CD14-positive monocyte (primary cell): ENCODE results near the gene NTN4. TPM values are rescaled to one million over a fixed set of nuclear protein-coding genes. Genes with fewer than 3 reads are reported as not detected.

Experiments
- DNase-seq, 3 donors: peaks; one replicate each; pipeline ENCODE4 v3.0.0-alpha.2; 2011 to 2022
- H2AFZ ChIP-seq: 2 replicates; pipeline ENCODE4 v1.6.0; 2012; ENCODE audit warnings: mild to moderate bottlenecking, low read depth, low read length, inconsistent platforms; ENCODE audit not compliant: insufficient read depth, poor library complexity, severe bottlenecking
- H3K27ac ChIP-seq, 2 donors: 1 replicate in 1 of 2; 2 replicates in 1 of 2; pipeline ENCODE4 v1.5.1; 2012 to 2013; ENCODE audit warnings: low read length in 2 of 2, control low read depth in 1 of 2, inconsistent platforms in 1 of 2, low read depth in 1 of 2, mild to moderate bottlenecking in 1 of 2
- H3K27me3 ChIP-seq, 2 donors: one replicate each; pipeline versions ENCODE4 v1.6.0 to v1.6.1; 2011 to 2013; ENCODE audit warnings: low read length in 2 of 2; ENCODE audit not compliant: control insufficient read depth in 2 of 2, insufficient read depth in 2 of 2
- H3K36me3 ChIP-seq, 2 donors: replicated peaks in 1 of 2; 1 replicate in 1 of 2; 2 replicates in 1 of 2; pipeline versions ENCODE4 v1.5.1 to v1.6.1; 2012 to 2013; ENCODE audit warnings: low read length in 2 of 2, control low read depth in 1 of 2, inconsistent platforms in 1 of 2, mild to moderate bottlenecking in 1 of 2; ENCODE audit not compliant: insufficient read depth in 2 of 2, control insufficient read depth in 1 of 2
- H3K4me1 ChIP-seq, 2 donors: 1 replicate in 1 of 2; 2 replicates in 1 of 2; pipeline versions ENCODE4 v1.5.1 to v1.6.1; 2012 to 2013; ENCODE audit warnings: low read length in 2 of 2, control low read depth in 1 of 2, inconsistent platforms in 1 of 2, mild to moderate bottlenecking in 1 of 2, moderate library complexity in 1 of 2; ENCODE audit not compliant: insufficient read depth in 2 of 2, control insufficient read depth in 1 of 2
- H3K4me2 ChIP-seq: replicated peaks from 2 replicates; pipeline ENCODE3; 2012; ENCODE audit warnings: low read length, moderate library complexity, mild to moderate bottlenecking; ENCODE audit not compliant: poor library complexity, severe bottlenecking; ENCODE audit errors: extremely low read depth
- H3K4me3 ChIP-seq, 3 experiments: fragments of 200-600 bp in 1 of 3; sonication (generic) in 1 of 3; replicated peaks in 1 of 3; 1 replicate in 2 of 3; 2 replicates in 1 of 3; pipeline ENCODE4 v1.5.1; 2011 to 2013; ENCODE audit warnings: low read length in 3 of 3, mild to moderate bottlenecking in 3 of 3, control low read depth in 2 of 3, low read depth in 2 of 3, inconsistent platforms in 1 of 3, moderate library complexity in 1 of 3
- H3K79me2 ChIP-seq: 2 replicates; pipeline ENCODE4 v1.6.0; 2012; ENCODE audit warnings: mild to moderate bottlenecking, control low read depth, inconsistent platforms, low read length, moderate library complexity; ENCODE audit not compliant: insufficient read depth
- H3K9ac ChIP-seq: 2 replicates; pipeline ENCODE4 v1.6.0; 2017; ENCODE audit warnings: low read length, mild to moderate bottlenecking; ENCODE audit not compliant: insufficient read depth, poor library complexity, severe bottlenecking
- H3K9me3 ChIP-seq, 2 donors: replicated peaks in 1 of 2; 1 replicate in 1 of 2; 2 replicates in 1 of 2; pipeline versions ENCODE4 v1.5.1 to v1.6.1; 2012 to 2013; ENCODE audit warnings: low read length in 2 of 2, control low read depth in 1 of 2; ENCODE audit not compliant: control insufficient read depth in 1 of 2, insufficient read depth in 1 of 2
- H4K20me1 ChIP-seq: 2 replicates; pipeline ENCODE4 v1.6.0; 2012; ENCODE audit warnings: mild to moderate bottlenecking, low read length, control low read depth, moderate library complexity; ENCODE audit not compliant: insufficient read depth
- H3K27ac Mint-ChIP-seq, 7 donors: one replicate each; pipeline ENCODE4 v1.8.0; 2020; ENCODE audit warnings: mild to moderate bottlenecking in 7 of 7, mixed read lengths in 7 of 7, moderate library complexity in 6 of 7, inconsistent platforms in 2 of 7
- H3K27me3 Mint-ChIP-seq, 3 donors: one replicate each; pipeline ENCODE4 v1.8.0; 2021 to 2022; ENCODE audit warnings: low read depth in 3 of 3, mild to moderate bottlenecking in 3 of 3, mixed read lengths in 3 of 3, moderate library complexity in 3 of 3, inconsistent platforms in 1 of 3
- H3K36me3 Mint-ChIP-seq, 2 donors: one replicate each; pipeline ENCODE4 v1.8.0; 2020; ENCODE audit warnings: mixed read lengths in 2 of 2, inconsistent platforms in 1 of 2, mild to moderate bottlenecking in 1 of 2
- H3K4me1 Mint-ChIP-seq: one replicate; pipeline ENCODE4 v1.8.0; 2020; ENCODE audit warnings: mild to moderate bottlenecking, mixed read lengths
- H3K4me3 Mint-ChIP-seq, 2 donors: one replicate each; pipeline ENCODE4 v1.8.0; 2020; ENCODE audit warnings: mild to moderate bottlenecking in 2 of 2, mixed read lengths in 2 of 2, moderate library complexity in 1 of 2
- H3K9me3 Mint-ChIP-seq, 7 donors: one replicate each; pipeline ENCODE4 v1.8.0; 2020 to 2022; ENCODE audit warnings: mixed read lengths in 7 of 7, mild to moderate bottlenecking in 6 of 7, moderate library complexity in 6 of 7, inconsistent platforms in 2 of 7
- CTCF ChIP-seq: fragments of 200-600 bp; IDR thresholded peaks from one replicate; pipeline ENCODE4 v1.8.0; 2022; ENCODE audit warnings: antibody characterized with exemption, mild to moderate bottlenecking
- WGBS: methylation state at CpG from one replicate; pipeline ENCODE4 v1.1.5; 2013; ENCODE audit warnings: missing lambda C conversion rate; ENCODE audit not compliant: insufficient coverage; 5-methylcytosine and 5-hydroxymethylcytosine counted together
- intact Hi-C, 2 donors: fragments of 100-400 bp; cut with micrococcal nuclease; formaldehyde crosslinking; loops; one replicate each; pipeline versions ENCODE4 v1.15.0 to v1.15.1; 2023
- polyA plus RNA-seq, 3 donors: library from polyadenylated mRNA; depleted of rRNA in 1 of 3; unstranded in 2 of 3; stranded (reverse) in 1 of 3; fragments of 300-500 nt in 2 of 3; fragments of >200 nt in 1 of 3; fragmentation: Illumina TruSeq in 2 of 3; gene quantifications; 1 replicate in 2 of 3; 2 replicates in 1 of 3; pipeline ENCODE4 v1.2.3, GENCODE V29; 2012 to 2021

The NTN4 gene
- polyA plus RNA-seq, 3 donors, result not detected

GRCh38 chr12:95674631-95675030, 115.9 kb downstream of the NTN4 start:
- Histone ChIP-seq H3K9me3 (no peaks in the 10 kb centered on the region), H3K4me3 (no peak overlapping the region), H3K4me2 (no peak overlapping the region), H3K9ac (no peak overlapping the region), H3K36me3 (no peaks in the 10 kb centered on the region), H3K27me3 (no peaks in the 10 kb centered on the region), H4K20me1 (no peaks in the 10 kb centered on the region), H3K27ac (no peak overlapping the region), H3K79me2 (no peaks in the 10 kb centered on the region), H2AFZ (no peak overlapping the region), H3K4me1 (no peaks in the 10 kb centered on the region)
- Mint-ChIP-seq H3K9me3 (peaks cover 0 to 2% (median 0%) of the 10 kb centered on the region in 7 donors), H3K4me3 (no peak overlapping the region), H3K27ac (no peak overlapping the region), H3K36me3 (no peaks in the 10 kb centered on the region), H3K4me1 (no peaks in the 10 kb centered on the region), H3K27me3 (peaks cover 2 to 7% (median 5%) of the 10 kb centered on the region in 3 donors)
- 100% methylated on average over 1 of the region's 1 CpG for WGBS
- DNase-seq, result no peak
- no peak for TF ChIP-seq CTCF
- intact Hi-C loops, result no loop called here

- TF ChIP-seq CTCF, result no peak
- no peaks in the 10 kb centered on the region for H3K79me2 ChIP-seq
- peaks cover 2 to 7% (median 2%) of the 10 kb centered on the region in 3 donors for H3K27me3 Mint-ChIP-seq
- no peaks in the 10 kb centered on the region for H3K4me1 ChIP-seq
- H3K9me3 Mint-ChIP-seq, result peaks cover 0 to 2% (median 0%) of the 10 kb centered on the region in 7 donors
- no peak overlapping the region for H3K9ac ChIP-seq
- H3K4me3 Mint-ChIP-seq, result no peak overlapping the region
- no peaks in the 10 kb centered on the region for H3K27me3 ChIP-seq
- H3K36me3 ChIP-seq, result no peaks in the 10 kb centered on the region
- H2AFZ ChIP-seq, result no peak overlapping the region
- no peak overlapping the region for H3K27ac Mint-ChIP-seq
- H3K9me3 ChIP-seq, result no peaks in the 10 kb centered on the region
- H3K36me3 Mint-ChIP-seq, result no peaks in the 10 kb centered on the region
- DNase-seq, result no peak
- H3K4me1 Mint-ChIP-seq, result no peaks in the 10 kb centered on the region
- no peaks in the 10 kb centered on the region for H4K20me1 ChIP-seq
- no peak overlapping the region for H3K27ac ChIP-seq
- intact Hi-C loops, result no loop called here
- no peak overlapping the region for H3K4me3 ChIP-seq
- no peak overlapping the region for H3K4me2 ChIP-seq
Observed at GRCh38 chr12:95674163-95674562, 116.4 kb downstream of the NTN4 start.
